Activated CD8-positive, alpha-beta memory T cell treated with anti-CD3 and anti-CD28 coated beads for 48 hours (primary cell): ENCODE data around the gene FRMD4B.
"Not testable (repeated sequence)": the region's sequence is repeated elsewhere in the genome, so short reads cannot be mapped to it uniquely, and the experiment has no call there.

Experiments
- DNase-seq, 3 experiments: peaks; one replicate each; pipeline ENCODE4 v3.0.0-alpha.2; 2020; ENCODE audit warnings: low read depth in 2 of 3, low spot score in 2 of 3

FRMD4B gene

GRCh38 chr3:69290006-69290405, 95.9 kb downstream of the FRMD4B start:
- no peak for DNase-seq

DNA sequence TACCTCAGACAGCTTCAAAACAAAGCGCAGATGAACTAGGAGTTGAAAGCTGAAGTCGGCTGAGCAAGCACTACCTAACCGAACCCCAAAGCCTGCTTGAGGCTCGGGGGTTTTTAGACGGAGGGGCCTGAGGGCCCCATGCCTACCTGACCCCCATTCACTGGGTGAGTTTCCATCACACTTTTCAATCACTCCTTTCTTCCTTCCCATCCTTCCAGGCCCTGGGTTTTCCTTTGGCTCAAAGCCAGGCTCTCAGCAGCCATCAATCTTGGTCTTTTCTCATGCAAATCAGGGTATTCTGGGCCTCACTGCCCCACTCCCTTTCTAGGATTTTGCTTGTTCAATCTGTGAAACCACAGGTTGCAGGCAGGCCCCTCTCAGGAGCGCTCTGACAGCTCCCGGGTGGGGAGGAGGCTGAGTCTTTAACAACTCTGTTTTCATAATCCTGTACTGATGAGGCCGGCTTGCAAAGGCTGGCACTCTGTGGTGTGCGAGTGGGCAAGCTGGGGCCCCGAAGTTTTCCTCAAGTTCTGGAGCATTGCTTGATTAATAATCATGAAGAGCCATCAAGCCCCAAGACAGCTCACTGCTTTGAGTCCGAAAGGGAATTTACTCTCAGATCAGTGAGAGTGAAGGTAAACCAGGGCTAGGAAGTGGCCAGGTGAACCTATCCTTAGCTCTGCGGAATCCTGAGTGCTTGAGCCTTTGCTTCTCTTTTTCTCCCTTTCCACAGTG, 97.6 kb downstream of the FRMD4B start:
- DNase-seq, result peak in 1 of 3 experiments; percentile 37

DNA sequence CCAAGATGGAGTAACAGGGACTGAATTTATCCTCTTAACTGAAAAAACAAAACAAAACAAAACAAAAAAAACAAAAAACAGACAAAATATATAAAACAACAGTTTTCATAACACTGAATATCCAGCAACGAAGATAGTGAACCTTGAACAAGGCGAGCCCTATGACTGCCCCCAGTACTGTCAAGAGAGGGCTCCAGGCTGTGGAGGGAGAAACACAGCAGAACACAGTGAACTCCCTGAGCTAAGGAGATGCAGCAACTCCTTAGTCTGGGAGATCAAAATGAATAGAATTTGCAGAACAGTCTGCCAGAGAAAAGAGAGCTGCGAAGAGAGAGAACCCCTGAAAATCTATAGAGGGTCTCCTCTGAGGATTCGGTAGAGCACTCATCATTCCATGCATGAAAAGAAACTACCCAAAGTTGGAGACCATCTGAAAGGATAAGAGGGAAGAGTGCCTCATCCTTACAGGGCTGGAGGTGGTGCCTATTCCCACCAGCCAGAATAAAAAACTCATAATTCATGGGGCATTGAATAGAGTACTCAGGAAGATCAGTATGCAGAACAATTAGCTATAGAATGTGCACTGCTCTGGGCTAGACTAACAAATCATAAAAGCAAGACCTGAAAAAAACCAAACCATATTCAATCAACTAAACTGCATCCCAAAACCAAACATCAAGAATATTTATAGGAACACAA, 101.8 kb downstream of the FRMD4B start:
- DNase-seq, result no peak

DNA sequence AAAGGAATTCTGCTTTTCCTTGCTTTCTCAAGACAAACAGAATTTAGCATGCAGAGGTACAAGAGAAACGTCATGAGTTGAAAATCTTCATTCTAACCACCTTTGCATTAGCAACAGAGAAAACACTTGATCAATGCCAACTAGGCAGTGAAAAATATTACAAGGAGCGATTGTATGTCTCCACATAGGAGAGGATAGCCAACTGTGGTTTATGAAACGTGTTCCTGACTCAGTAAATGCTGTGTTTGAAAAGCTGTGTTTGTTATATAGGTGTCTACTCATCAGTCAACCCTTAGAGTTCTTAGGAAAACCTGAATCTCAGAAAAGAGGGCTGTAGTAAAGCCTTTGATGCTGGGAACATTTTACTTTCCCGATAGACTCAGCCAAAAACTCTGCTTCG, 102.4 kb downstream of the FRMD4B start:
- no peak for DNase-seq

GRCh38 chr3:69282181-69282580, 103.7 kb downstream of the FRMD4B start:
- DNase-seq, result peak in 2 of 3 experiments; percentile 22 to 48

DNA sequence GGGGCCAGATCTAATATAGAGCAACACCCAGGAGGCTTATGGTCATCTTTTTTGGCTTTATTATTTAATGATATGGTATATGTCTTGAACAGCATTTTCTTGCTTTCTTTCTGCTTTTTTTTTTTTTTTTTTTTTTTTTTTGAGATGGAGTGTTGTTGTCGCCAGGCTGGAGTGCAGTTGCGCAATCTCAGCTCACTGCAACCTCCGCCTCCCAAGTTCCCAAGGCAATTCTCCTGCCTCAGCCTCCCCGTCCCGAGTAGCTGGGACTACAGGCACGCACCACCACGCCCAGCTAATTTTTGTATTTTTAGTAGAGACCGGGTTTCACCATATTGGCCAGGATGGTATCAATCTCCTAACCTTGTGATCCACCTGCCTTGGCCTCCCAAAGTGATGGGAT, 108.5 kb downstream of the FRMD4B start:
- not testable (repeated sequence) for DNase-seq

GRCh38 chr3:69276884-69277283, 109.0 kb downstream of the FRMD4B start:
- DNase-seq, result no peak

DNA sequence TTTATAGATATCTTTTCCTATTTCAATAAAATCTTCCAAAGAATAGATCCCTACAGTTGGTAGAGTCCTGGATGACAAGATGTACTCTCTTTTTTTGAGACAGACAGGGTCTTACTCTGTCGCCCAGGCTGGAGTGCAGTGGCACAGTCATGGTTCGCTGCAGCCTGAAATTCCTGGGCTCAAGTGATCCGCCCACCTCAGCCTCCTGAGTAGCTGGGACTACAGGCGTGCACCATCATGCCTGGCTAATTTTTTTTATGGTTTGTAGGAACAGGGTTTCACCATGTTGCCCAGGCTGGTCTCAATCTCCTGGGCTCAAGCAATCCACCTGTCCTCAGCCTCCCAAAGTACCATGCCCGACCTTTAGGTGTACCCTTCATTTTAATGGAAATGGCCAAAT, 109.7 kb downstream of the FRMD4B start:
- not testable (repeated sequence) for DNase-seq

GRCh38 chr3:69273896-69274295, 112.0 kb downstream of the FRMD4B start:
- no peak for DNase-seq

GRCh38 chr3:69272556-69272955, 113.3 kb downstream of the FRMD4B start:
- DNase-seq, result no peak

GRCh38 chr3:69271098-69271497, 114.8 kb downstream of the FRMD4B start:
- no peak for DNase-seq

GRCh38 chr3:69266585-69266984, 119.3 kb downstream of the FRMD4B start:
- no peak for DNase-seq

DNA sequence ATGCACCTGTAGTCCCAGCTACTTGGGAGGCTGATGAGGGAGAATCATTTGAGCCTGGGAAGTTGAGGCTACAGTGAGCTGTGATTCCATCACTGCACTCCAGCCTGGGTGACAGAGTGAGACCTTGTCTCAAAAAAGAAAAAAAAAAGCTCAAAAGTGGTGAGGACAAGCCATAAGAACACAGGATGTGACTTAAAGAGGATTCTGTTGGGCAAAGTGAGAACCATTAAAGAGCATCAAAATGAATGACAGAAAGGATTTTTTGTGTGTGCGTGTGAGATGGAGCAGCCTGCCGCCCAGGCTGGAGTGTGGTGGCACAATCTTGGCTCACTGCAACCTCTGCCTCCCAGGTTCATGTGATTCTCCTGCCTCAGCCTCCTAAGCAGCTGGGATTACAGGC, 119.8 kb downstream of the FRMD4B start:
- not testable (repeated sequence) for DNase-seq

DNA sequence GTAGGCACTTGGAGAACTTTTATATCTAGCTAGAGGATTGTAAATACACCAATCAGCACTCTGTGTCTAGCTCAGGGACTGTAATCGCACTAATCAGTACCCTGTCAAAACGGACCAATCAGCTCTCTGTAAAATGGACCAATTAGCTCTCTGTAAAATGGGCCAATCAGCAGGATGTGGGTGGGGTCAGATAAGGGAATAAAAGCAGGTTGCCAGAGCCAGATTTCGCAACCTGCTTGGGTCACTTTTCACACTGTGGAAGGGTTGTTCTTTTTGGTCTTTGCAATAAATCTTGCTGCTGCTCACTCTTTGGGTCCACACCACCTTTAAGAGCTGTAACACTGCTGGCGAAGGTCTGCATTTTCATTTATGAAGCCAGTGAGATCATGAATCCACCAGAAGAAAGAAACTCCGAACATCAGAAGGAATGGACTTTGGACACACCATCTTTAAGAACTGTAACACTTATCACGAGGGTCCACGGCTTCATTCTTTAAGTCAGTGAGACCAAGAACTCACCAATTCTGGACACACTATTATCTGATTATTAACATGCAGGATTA, 125.0 kb downstream of the FRMD4B start:
- DNase-seq, result not testable (repeated sequence)

DNA sequence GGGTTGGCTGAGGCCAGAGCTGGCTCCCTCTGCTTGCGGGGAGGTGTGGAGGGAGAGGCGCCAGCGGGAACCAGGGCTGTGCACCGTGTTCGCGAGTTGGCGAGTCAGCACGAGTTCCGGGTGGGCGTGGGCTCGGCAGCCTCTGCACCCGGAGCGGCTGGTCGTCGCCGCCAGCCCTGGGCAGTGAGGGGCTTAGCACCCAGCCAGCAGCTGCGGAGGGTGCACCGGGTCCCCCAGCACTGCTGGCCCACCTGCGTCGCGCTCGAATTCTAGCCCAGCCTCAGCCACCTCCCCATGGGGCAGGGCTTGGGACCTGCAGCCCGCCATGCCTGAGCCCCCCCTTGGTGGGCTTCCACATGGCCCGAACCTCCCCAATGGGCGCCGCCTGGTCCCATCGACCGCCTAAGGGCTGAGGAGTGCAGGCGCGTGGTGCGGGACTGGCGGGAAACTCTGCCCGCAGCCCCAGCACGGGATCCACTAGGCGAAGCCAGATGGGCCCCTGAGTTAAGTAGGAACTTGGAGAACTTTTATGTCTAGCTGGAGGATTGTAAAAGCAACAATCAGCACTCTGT, 125.6 kb downstream of the FRMD4B start:
- no peak for DNase-seq

GRCh38 chr3:69259125-69259524, 126.8 kb downstream of the FRMD4B start:
- DNase-seq, result no peak

DNA sequence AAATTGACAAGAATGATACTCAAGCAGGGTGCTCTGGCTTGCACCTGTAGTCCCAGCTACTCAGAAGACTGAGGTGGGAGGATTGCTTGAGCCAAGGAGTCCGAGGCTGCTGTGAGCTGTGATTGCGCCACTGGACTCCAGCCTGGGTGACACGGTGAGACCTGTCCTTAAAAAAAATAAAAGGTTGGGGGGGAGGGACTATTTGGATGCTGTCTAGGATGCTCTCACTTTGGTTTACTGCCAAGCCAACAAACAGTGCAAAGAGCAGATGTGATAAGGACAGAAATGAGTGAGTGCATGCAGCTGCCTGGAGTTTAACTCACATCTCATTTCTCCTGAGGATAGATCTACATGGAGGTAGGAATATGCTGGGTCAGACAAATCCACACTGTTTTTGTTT, 130.0 kb downstream of the FRMD4B start:
- no peak for DNase-seq

DNA sequence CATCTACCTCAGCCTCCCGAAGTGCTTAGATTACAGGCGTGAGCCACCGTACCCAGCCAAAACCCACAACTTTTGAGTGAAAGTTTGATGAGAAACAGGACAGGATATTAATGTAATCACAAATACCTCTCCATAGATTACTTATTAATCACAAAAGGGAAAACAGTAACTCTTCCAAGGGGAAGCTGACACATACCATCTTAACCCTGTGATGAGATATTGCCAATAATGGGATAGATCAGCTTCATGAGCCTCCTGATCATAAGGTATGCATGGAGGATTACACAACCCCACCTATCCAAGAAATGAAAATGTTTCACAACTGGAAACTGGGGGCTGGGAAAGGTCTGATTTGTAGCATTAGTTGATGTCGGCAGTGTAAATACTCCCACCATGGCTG, 131.5 kb downstream of the FRMD4B start:
- DNase-seq, result no peak

DNA sequence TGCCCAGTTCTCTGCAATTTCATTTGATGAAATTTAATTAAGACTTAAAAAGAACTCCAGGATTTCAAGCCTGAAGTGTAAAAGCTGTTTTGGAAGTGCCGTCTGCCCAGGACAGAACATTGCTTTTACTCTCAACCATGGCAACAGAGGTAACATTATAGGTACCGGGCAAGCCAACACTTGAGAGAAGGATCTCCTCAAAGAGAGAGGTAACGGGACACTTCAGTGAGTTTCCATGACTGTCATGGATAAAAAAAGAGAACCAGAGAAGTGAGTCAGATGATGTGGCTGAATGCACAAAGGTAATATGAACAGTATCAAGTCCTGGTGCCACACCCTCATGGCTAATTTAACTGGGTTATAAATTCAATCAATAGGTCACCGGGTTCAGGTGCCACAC, 133.3 kb downstream of the FRMD4B start:
- no peak for DNase-seq

- DNase-seq, result no peak
These were observed 133.7 kb downstream of the FRMD4B start for GRCh38 chr3:69252141-69252540.

DNA sequence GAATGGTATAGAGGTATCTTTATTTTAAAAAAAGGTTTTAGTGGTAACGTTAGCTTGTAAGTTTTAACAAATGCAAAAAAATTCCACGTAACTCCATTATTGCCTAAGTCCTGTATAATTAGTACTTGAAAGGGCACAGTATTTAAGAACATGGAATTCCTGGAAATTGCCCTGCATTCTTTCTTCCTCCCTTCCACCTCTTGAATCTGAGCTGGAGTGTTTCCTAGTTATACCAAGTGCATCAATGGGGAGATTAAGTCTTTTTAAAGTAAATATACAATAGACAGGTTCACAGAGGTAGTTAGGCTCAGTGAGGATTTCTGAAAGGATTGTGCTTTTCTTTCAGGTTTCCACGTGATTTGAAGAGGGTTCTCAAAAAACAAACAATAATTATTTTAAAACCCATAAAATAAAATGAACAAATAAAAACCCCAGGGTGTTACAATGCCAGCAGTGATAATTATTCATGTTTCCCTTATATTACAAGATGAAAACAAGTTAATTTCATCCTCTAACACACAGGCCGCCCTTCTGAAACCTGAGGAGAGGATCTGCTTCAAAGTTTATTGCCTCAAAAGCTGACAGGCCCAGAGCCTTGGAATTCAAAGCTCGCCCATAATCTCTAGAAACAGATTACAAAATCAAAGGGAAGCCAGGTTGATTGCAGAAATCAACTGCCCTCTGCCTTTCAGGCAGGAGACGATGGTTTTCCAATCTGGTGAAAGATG, 134.6 kb downstream of the FRMD4B start:
- DNase-seq, result no peak
